Measurements from ENCODE around the gene ALCAM.

Gene ALCAM

GRCh38 chr3:105499961-105500360, 133.3 kb downstream of the ALCAM start:
- peak; percentile 65 for DNase-seq

DNA sequence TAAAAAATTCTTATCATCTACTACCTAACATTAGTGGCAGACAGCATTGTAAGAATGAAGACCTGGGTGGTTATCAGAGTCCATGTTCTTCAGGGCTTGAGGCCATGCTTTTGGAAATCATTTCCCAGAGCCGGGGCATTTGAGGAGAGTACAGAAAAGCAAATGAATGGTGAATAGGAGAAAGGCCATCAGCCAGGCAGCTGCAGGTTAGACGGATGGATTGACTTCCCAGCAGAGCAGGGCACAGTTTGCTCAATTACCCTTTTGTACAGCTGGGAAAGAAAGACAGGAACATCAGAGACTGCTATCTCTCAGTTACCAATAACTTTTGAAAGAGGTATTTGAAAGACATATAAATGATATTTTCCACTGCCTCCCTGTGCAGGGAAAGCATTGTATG, 135.6 kb downstream of the ALCAM start:
- DNase-seq = no peak

DNA sequence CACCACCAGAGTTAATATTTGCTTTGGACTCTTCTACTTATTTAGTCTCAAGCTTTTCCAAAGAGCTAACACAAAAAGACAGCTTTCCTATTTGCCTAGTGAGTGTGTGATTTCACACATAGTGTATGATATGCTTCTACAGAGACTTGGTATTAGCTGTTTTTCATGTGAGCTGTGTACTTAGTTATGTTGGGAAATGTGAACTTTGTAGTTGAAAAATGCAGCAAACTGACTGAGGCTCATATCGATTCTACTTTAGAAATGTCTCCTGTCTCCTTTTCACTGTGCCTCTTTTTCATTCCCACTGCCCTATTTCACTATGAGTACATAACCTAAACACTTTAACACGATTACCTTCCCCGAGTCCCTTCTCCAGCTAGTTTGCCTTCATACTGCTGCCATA, 136.5 kb downstream of the ALCAM start:
- no peak for DNase-seq

- no peak for DNase-seq
Measured at GRCh38 chr3:105504440-105504951, 137.8 kb downstream of the ALCAM start.

- DNase-seq = peak; percentile 60
Measured at GRCh38 chr3:105505170-105505569, 138.5 kb downstream of the ALCAM start.

DNA sequence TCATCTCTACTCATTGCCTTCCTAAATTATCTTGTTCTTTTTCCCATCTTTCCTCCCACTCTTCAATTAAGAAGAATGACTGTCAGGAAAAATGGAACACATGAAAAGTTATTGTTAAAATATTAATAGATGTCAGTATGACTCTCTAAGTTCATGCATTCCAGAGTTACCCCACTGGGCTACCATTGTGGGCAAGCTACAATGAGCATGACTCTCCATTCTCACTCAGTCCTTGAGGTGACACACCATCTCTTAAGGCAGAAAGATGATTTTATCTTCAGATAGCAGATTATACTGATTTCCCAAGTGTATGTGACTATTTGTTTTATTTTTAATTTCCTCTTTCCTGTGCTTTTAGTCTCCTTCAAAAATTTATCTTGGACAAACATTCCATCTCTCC, 144.3 kb downstream of the ALCAM start:
- DNase-seq = no peak

DNA sequence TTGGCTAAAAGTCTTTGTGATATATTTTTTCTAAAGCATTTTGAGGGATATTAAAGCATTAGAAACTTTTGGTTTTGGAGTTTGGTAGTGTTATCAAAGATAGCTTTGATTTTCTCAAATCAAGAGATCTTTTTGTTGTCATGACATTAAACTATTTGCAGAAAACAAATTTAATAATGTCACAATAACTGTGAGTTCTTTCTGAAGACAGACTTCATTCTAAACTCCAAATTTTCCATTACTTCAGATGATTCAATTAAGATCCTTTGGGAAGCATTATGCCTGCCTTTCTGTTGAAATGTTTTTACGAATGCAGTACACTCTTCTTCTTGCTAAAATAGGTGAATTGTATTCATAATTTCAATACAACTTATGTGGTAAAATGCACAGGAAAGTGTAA, 145.4 kb downstream of the ALCAM start:
- DNase-seq = no peak

- DNase-seq = no peak
Measured at GRCh38 chr3:105513042-105513441, 146.3 kb downstream of the ALCAM start.

DNA sequence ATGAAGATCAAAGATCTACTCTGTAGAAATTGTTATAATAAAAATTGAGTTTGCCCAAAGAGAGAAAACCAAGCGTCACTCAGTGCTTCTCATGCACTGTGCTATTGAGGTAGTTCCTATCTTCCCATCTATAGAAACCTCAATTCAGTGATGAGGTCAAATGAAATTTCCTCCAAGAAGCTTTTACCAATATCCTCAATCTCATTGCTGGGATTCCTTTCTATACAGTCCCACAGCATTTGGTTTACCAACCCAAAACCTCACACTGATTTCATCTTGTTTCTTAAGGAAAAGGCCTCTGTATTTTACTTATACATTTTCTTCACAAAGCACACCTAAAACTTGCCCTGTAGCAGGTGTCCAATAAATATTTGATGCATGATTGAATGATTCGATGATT, 147.2 kb downstream of the ALCAM start:
- DNase-seq = no peak

DNA sequence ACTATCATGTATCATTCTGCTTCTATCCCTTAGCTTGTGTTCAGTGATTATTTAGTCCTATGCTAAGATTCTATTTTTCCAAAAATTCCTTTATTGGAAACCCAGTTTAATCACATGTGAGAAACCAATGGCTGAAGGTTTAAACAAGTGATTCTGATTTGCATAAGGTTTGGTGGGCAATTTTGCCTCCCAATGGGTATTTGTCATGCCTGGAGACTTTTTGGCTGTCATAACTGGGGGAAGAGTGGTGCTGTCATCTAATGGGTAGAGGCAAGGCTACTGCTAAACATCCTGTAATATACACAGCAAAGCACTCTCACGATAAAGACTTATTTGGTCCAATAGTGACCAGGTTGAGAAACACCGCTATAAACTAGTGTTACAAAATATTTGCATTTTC, 148.7 kb downstream of the ALCAM start:
- no peak for DNase-seq

- no peak for DNase-seq
Measured at GRCh38 chr3:105516972-105517371, 150.3 kb downstream of the ALCAM start.

GRCh38 chr3:105518203-105518602, 151.5 kb downstream of the ALCAM start:
- no peak for DNase-seq

DNA sequence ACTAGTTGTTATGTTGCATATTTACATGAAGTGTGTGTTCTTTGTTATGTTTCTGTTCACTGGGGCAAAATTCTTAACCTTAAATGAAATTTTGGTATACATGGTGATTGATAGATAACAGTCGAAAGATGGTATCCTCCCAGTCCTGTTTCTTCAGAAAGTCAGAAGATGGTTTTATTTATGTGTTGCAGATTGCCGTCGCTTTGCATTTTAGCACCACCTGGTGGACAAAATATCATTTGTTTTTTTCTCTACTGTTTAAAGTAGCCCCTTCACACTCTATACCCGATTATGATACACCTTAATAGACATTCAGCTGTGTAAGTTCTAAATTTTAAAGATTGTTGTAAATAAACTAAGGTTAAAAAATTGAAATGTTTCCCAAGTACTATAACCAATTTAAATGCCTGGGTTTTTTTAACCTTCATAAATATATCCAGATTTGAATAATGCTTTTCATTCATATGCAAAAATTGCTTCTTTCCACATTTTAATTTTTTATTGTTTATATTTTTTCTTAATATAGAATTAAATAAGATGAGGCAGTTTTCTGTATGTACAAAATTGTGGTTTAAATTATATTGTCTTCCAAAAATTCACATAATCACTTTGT, 152.2 kb downstream of the ALCAM start:
- DNase-seq = peak; percentile 55

GRCh38 chr3:105521770-105522169, 155.1 kb downstream of the ALCAM start:
- DNase-seq = no peak

DNA sequence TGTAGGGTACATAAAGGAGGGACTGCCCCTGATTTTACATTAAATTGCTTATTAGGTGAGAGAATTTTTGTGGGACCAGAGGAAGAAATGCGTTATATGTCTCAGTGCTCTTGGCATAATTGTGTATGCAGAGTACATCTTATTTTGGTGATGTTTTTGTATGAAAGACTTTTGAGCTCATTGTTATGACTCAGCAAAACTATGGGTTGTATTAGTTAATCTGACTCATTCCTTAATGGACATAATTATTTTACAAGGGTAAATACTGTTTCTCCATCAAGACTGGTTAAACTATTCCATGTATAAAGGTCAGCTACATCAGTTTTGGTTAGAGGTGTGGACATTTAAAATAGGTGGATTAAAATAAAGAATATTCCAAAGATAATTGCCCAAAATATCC, 156.8 kb downstream of the ALCAM start:
- no peak for DNase-seq

GRCh38 chr3:105525531-105525930, 158.8 kb downstream of the ALCAM start:
- DNase-seq = no peak

DNA sequence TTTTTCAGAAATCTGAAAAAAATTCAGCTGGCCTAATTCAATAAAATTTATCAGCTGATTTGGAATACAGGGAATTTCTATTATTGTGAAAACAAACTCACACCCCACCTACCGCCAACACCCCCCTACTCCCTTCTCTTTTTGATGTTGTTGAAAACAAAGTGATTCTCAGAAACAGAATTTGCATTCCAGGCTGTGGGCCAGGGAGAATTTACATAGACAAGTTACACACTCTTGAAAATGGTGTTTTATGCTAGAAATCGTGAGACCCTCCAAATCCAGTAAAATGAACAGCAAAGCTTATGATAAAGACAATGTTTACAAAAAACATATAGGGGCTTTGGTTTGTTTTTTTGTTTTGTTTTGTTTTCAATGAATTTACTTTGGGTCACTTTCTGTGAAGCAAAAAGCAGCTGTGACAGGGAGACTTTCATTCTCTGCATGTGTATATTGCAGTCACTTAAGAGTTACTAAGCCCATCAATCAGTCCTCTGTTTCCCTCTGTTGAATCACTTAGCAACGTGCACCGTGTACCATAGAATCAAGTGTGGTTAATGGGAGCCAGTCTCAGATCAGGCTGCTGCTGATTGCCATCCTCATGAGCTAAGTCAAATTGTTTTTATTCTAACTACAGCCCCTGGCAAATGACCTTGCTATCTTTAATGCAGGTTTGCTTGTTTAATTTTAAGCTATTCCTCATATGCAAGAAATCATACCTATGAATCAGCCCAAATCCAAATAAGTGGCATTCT, 159.8 kb downstream of the ALCAM start:
- no peak for DNase-seq

DNA sequence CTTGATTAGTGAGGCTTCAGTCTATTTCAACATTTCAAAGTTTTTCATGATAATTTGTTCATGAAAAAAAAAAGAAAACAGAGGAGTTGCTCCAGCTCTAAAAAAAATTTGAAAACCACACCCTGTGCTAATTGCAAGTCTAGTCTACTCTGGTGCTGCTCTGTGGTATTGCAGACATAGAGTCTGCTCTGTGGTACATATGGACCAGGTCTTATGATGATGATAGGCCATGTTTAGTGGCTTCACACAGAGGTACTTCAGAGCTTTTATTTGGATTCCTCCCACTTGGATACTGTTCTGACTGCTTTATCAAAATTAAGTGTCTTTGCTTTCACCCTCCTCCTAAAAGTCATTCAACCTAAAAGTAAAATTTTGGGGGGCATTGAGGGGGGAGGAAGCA, 160.8 kb downstream of the ALCAM start:
- DNase-seq = no peak

DNA sequence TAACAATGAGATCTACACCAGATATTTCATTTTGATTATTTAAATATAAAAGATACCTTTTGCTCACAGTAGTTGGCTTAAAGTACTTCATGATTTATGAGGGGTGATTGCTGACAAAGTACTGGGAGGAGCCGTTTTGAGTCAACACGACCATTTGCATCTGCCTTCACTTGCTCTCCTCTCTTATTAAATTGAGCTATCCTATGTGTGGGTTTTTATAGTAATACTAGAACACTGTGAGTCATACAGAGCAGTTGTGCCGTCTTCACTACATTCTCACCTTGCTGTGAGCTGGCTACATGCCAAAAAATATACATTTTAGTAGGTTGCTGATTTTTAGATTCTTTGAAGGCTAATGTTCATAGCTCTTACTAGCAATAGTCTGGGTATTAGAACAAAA, 161.2 kb downstream of the ALCAM start:
- DNase-seq = no peak

GRCh38 chr3:105528955-105529354, 162.2 kb downstream of the ALCAM start:
- DNase-seq = no peak

DNA sequence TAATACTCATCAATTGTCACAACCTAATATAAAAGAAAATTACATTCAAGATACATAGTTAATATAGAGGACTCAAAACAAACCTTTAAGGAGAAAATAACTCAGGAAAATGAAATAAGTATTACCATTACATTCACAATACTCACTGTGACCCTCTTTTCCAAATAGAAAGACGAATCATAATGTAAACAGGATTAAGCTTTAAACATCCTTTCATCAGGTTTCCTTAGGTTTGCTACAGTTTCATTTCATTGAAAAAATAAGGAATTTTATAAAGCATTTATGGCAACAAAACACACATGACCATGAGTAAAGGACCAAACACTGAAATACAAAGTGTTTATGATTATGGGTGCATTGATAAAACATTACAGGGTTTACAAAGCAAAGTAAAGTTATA, 162.7 kb downstream of the ALCAM start:
- no peak for DNase-seq

DNA sequence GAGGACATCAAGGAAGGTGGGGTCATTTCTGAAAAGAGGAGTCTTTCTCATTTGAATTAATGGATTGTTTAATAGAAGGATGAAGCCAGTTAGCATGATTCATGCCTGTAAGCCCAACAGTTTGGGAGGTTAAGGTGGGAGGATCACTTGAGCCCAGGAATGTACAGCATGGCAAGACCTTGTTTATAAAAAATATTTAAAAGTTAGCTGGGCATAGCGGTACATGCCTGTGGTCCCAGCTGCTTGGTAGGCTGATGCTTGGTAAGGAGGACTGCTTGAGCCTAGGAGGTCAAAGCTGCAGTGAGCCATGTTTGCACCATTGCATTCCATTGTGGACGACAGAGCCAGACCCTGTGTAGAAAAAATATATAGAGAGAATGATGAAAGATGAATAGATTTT, 165.5 kb downstream of the ALCAM start:
- DNase-seq = no peak

DNA sequence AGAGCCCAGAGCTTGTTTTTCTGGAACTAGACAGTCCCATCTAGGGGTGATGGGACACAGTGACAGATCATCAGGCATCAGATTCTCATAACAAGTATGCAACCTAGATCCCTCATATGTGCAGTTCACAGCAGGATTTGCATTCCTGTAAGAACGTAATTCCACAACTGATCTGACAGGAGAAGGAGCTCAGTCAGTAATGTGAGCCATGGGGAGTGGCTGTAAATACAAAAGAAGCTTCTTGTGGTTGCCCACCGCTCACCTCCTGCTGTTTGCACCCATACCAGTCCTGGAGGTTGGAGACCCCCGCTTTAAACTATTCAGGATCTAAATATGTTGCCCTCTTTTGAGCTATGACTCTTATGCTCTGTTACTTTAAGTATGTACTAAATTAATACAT, 167.3 kb downstream of the ALCAM start:
- DNase-seq = no peak

- DNase-seq = no peak
Measured at GRCh38 chr3:105534491-105534890, 167.8 kb downstream of the ALCAM start.

All from inflammatory macrophage treated with lipopolysaccharide for 4 hours (primary cell).